ENCODE results near the gene MICAL2.

GRCh38 chr11:12174128-12174476, 63.7 kb downstream of the MICAL2 start:
- TF ChIP-seq PBX3 (IDR thresholded peaks at IDR 0.05) (no peak), POLR2A (IDR thresholded peaks at IDR 0.05; ENCODE audit: low read length) (no peak), EP300 (IDR thresholded peaks at IDR 0.05) (no peak), EHMT2 (IDR thresholded peaks at IDR 0.05; ENCODE audit: low read depth) (no peak), CBX2 (IDR thresholded peaks at IDR 0.05; ENCODE audit: borderline replicate concordance, low read depth) (no peak), CTCF (IDR thresholded peaks at IDR 0.05) (no peak), ELK1 (IDR thresholded peaks at IDR 0.05; ENCODE audit: low read depth, low read length) (no peak), KDM1A (IDR thresholded peaks at IDR 0.05; ENCODE audit: low read depth) (no peak), NR3C1 (IDR thresholded peaks at IDR 0.05) (no peak)
- TF ChIP-seq, protein P1, sequence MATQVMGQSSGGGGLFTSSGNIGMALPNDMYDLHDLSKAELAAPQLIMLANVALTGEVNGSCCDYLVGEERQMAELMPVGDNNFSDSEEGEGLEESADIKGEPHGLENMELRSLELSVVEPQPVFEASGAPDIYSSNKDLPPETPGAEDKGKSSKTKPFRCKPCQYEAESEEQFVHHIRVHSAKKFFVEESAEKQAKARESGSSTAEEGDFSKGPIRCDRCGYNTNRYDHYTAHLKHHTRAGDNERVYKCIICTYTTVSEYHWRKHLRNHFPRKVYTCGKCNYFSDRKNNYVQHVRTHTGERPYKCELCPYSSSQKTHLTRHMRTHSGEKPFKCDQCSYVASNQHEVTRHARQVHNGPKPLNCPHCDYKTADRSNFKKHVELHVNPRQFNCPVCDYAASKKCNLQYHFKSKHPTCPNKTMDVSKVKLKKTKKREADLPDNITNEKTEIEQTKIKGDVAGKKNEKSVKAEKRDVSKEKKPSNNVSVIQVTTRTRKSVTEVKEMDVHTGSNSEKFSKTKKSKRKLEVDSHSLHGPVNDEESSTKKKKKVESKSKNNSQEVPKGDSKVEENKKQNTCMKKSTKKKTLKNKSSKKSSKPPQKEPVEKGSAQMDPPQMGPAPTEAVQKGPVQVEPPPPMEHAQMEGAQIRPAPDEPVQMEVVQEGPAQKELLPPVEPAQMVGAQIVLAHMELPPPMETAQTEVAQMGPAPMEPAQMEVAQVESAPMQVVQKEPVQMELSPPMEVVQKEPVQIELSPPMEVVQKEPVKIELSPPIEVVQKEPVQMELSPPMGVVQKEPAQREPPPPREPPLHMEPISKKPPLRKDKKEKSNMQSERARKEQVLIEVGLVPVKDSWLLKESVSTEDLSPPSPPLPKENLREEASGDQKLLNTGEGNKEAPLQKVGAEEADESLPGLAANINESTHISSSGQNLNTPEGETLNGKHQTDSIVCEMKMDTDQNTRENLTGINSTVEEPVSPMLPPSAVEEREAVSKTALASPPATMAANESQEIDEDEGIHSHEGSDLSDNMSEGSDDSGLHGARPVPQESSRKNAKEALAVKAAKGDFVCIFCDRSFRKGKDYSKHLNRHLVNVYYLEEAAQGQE (IDR thresholded peaks at IDR 0.05): no peak

Measured in A549 (cell line).